ENCODE data around the gene SLAIN1.

DNA sequence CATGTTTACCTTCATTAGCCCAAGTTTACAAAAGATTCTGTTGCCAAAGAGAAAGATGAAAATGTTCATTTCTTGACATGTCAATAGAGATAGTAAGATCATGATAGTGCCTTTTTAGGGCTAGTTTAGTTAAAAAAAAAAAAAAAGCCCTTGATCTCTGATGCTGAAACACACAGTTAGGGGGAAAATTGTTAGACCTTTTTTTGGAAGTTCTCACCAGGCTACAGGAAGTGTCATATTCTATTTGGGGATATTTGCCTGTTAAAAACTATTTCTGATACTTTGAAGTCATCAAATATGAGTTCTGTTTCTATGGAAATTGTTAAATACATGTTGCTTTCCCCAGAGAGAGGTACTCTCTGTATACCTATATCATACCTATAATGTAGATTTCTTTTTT, 21.6 kb downstream of the SLAIN1 start:
- TF ChIP-seq, protein P1, sequence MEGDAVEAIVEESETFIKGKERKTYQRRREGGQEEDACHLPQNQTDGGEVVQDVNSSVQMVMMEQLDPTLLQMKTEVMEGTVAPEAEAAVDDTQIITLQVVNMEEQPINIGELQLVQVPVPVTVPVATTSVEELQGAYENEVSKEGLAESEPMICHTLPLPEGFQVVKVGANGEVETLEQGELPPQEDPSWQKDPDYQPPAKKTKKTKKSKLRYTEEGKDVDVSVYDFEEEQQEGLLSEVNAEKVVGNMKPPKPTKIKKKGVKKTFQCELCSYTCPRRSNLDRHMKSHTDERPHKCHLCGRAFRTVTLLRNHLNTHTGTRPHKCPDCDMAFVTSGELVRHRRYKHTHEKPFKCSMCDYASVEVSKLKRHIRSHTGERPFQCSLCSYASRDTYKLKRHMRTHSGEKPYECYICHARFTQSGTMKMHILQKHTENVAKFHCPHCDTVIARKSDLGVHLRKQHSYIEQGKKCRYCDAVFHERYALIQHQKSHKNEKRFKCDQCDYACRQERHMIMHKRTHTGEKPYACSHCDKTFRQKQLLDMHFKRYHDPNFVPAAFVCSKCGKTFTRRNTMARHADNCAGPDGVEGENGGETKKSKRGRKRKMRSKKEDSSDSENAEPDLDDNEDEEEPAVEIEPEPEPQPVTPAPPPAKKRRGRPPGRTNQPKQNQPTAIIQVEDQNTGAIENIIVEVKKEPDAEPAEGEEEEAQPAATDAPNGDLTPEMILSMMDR (IDR thresholded peaks at IDR 0.05; ENCODE audit: extremely low read depth in 1 of 2, insufficient read depth in 1 of 2, low read depth in 1 of 2, low read length in 2 of 2) = no peak
- TF ChIP-seq JUN (IDR thresholded peaks at IDR 0.05; ENCODE audit: borderline replicate concordance, insufficient read depth, insufficient read length, low read depth) (no peak), POLR2A (IDR thresholded peaks at IDR 0.05; ENCODE audit: low read depth, low read length) (no peak), GATA2 (IDR thresholded peaks at IDR 0.05; ENCODE audit: insufficient read depth, insufficient read length, low read depth, low read length) (no peak)
